Hematopoietic multipotent progenitor cell treated with erythropoietin and hydrocortisone succinate and interleukin-3 and kit ligand, for 6 days (in vitro differentiated cells): ENCODE data around the gene ELL2.
A peak's percentile ranks its signal among the peaks of the same experiment; 100 is the strongest.
"Not testable (repeated sequence)": the region's sequence is repeated elsewhere in the genome, so short reads cannot be mapped to it uniquely, and the experiment has no call there.

Source experiments
- DNase-seq: peaks from one replicate; pipeline ENCODE4 v3.0.0-alpha.2; 2015

The ELL2 gene

GRCh38 chr5:95906398-95906797 lies 55.3 kb downstream of the ELL2 start:
- DNase-seq, result not testable (repeated sequence)

GRCh38 chr5:95904827-95905226 lies 56.8 kb downstream of the ELL2 start:
- no peak for DNase-seq

GRCh38 chr5:95903838-95904237 lies 57.8 kb downstream of the ELL2 start:
- no peak for DNase-seq

GRCh38 chr5:95901676-95902627 lies 59.7 kb downstream of the ELL2 start:
- DNase-seq, result no peak

- no peak for DNase-seq
These were observed 61.2 kb downstream of the ELL2 start for GRCh38 chr5:95900383-95900958.

- no peak for DNase-seq
These were observed 61.8 kb downstream of the ELL2 start for GRCh38 chr5:95899829-95900228.

GRCh38 chr5:95899006-95899405 lies 62.6 kb downstream of the ELL2 start:
- DNase-seq, result no peak

GRCh38 chr5:95895771-95896170 lies 65.9 kb downstream of the ELL2 start:
- no peak for DNase-seq

GRCh38 chr5:95895251-95895650 lies 66.4 kb downstream of the ELL2 start:
- no peak for DNase-seq

- DNase-seq, result peak; percentile 84
These were observed 68.8 kb downstream of the ELL2 start for GRCh38 chr5:95892784-95893354.

- no peak for DNase-seq
These were observed 70.2 kb downstream of the ELL2 start for GRCh38 chr5:95891499-95891898.

- DNase-seq, result no peak
These were observed 72.6 kb downstream of the ELL2 start for GRCh38 chr5:95889076-95889475.

- no peak for DNase-seq
These were observed 73.7 kb downstream of the ELL2 start for GRCh38 chr5:95887977-95888376.

GRCh38 chr5:95886340-95887044 lies 75.2 kb downstream of the ELL2 start:
- no peak for DNase-seq

GRCh38 chr5:95884511-95884910 lies 77.1 kb downstream of the ELL2 start:
- DNase-seq, result peak; percentile 80

GRCh38 chr5:95884017-95884325 lies 77.7 kb downstream of the ELL2 start:
- peak; percentile 33 for DNase-seq

- no peak for DNase-seq
These were observed 78.2 kb downstream of the ELL2 start for GRCh38 chr5:95883185-95884016.

GRCh38 chr5:95881833-95882232 lies 79.8 kb downstream of the ELL2 start:
- no peak for DNase-seq

GRCh38 chr5:95880081-95880926 lies 81.3 kb downstream of the ELL2 start:
- DNase-seq, result no peak

GRCh38 chr5:95879661-95880060 lies 82.0 kb downstream of the ELL2 start:
- no peak for DNase-seq
